HG02970 (cell line): ENCODE data around the gene DLGAP4.
"Not testable (repeated sequence)": the region's sequence is repeated elsewhere in the genome, so short reads cannot be mapped to it uniquely, and the experiment has no call there.

Experiments
- ATAC-seq: cut with Tn5 transposase; IDR thresholded peaks from one replicate; pipeline ENCODE4 v1.9.1; 2021; ENCODE audit warnings: mild to moderate bottlenecking, moderate library complexity, moderate number of reproducible peaks; ENCODE audit not compliant: unreplicated experiment, low FRiP score

The DLGAP4 gene

GRCh38 chr20:36370991-36371790, 65.1 kb downstream of the DLGAP4 start:
- no peak for ATAC-seq

GRCh38 chr20:36372666-36373065, 66.5 kb downstream of the DLGAP4 start:
- ATAC-seq, result no peak

GRCh38 chr20:36373089-36373488, 67.0 kb downstream of the DLGAP4 start:
- no peak for ATAC-seq

GRCh38 chr20:36374995-36375394, 68.9 kb downstream of the DLGAP4 start:
- ATAC-seq, result no peak

- ATAC-seq, result no peak
These were observed 71.5 kb downstream of the DLGAP4 start for GRCh38 chr20:36377348-36378326.

- no peak for ATAC-seq
These were observed 72.5 kb downstream of the DLGAP4 start for GRCh38 chr20:36378686-36379085.

DNA sequence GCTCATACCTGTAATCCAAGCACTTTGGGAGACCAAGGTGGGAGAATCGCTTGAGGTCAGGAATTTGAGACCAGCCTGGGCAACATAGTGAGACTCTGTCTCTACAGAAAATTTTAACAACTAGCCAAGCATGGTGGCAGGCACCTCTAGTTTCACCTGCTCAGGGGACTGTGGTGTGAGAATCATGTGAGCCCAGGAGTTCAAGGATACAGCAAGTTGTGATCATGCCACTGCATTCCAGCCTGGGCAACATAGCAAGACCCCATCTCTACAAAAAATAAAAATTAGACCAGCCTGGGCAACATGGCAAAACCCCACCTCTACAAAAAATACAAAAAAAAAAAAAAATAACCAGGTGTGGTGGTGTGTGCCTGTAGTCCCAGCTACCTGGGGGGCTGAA, 73.8 kb downstream of the DLGAP4 start:
- ATAC-seq, result not testable (repeated sequence)

DNA sequence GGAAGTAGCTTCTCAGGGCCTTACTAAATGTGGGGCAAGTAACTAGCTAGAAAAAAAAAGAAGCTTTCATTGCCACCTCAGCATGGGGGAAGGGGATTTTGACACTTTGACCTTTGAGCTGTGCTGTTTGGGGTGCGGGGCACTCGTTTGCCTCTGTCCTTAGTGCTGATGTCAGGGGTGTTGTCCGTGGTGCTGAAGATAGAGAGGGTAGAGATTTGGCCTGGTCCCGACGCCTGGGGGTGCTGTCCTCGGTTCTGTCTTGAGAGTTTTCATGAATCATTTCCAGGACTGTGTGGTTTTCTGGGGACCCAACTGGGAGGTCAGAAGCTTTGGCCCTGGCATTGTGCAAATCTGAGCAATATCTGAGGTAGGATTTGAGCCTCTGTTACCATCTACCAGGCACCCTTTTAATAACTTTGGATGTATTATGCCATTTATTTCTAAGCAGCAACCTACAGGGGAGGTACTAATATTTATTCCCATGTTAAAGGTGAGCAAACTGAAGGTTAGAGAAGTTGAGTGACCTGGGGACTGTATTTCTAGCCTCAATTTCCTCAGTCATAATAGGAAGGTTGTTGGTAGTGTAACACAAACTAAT, 78.0 kb downstream of the DLGAP4 start:
- ATAC-seq, result no peak

DNA sequence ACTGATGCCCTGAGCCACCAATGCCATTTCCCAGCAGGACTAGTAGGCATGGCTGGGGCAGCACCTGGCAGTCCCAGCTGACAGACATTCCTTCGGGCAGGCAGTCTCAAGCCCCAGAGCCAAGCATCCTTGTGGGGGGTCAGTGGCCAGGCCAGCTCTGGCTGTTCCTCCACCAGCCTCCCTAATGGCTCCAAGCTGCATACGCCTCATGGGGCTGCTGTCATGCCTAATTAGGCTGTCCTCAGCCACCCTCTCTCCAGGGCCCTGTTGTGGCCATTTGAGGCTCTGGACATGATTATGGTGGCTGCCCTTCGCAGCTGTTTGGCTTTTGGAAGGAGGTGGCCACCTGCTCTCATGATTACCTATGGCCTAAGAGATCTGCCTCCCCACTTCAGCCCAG, 79.4 kb downstream of the DLGAP4 start:
- no peak for ATAC-seq

DNA sequence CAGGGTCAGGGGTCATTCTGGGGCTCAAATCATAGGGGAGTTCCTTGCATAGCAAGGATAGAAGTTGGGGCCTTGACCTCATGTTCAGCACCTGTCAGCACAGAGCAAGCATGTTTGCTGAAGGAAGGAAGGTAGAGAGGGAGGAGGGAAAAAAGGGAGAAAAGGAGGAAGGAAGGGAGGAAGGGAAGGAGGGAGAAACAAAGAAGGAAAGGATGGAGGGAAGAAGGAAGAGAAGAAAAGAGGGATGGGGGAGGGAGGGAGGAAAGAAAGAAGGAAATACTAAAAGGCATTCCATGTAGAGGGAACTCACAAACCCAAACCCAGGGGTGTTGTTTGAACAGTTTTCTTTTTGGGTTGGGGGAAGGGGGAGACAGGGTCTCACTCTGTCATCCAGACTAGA, 80.1 kb downstream of the DLGAP4 start:
- ATAC-seq, result no peak

DNA sequence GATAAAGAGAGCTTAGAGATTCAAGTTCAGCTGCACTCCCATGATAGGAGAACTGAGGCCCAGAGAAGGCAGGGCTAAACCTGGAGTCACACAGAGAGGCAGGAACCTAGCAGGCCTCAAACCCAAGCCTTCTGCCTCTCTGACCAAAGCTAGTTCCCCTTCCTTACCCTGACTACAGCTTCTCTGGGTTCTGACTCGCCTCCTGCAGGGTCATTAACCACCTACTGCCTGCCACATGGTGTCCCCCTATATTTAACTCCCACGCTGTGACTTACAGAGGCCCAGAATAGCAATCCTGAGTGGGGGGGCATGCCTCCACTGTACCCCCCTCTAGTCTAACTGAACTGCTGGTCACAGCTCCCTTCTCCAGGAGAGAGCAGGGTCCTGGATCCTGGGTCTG, 84.1 kb downstream of the DLGAP4 start:
- ATAC-seq, result no peak

DNA sequence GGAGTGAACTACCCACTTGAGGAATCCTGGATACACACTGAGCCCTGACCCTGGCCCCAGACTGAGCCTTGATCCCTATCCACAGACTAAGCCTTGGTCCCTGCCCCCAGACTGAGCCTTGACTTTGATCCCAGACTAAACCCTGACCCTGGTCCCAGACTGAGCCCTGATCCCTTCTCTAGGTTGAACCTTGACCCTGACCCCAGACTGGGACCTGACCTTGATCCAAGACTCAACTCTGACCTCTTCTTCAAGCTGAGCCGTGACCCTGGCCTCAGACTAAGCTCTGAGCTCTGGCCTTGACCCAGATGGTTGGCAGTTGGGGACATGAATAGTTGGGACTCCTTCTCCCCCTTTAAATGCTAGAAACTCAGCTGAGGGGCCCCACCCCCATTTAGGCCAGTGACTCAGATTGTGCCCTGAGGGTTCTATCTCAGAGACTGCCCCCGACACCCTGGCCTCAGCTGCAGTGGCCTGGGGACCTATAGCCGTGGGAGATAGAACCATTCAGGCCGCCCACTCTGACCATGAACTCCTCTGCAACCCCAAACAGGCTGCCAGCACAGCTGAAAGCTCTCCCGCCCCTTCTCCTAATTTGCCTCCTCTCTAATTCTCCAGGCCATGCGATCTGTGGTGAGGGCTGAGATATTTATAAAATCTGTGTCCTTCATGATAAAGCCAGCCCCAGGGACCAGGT, 84.7 kb downstream of the DLGAP4 start:
- no peak for ATAC-seq

- ATAC-seq, result no peak
These were observed 85.3 kb downstream of the DLGAP4 start for GRCh38 chr20:36391456-36391855.

- ATAC-seq, result no peak
These were observed 85.8 kb downstream of the DLGAP4 start for GRCh38 chr20:36391955-36392354.

DNA sequence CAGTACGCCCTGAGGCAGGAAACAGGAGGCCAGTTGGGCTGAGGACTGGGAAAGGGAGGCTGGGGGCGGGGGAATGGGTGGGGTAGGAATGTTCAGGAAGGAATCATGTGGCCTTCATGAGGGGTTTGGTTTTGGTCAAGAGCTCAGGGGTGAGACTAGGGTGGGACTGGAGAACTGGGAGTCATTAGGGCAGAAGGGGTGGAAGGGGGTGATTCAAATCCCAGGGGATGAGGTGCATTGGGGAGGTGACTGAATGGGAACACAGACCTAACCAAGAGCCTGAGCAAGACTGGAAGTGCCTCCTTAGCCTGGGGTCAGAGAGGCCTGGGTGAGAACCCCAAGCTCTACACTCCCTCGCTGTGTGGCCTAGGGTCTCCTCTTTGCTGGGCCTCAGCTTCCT, 86.8 kb downstream of the DLGAP4 start:
- no peak for ATAC-seq

DNA sequence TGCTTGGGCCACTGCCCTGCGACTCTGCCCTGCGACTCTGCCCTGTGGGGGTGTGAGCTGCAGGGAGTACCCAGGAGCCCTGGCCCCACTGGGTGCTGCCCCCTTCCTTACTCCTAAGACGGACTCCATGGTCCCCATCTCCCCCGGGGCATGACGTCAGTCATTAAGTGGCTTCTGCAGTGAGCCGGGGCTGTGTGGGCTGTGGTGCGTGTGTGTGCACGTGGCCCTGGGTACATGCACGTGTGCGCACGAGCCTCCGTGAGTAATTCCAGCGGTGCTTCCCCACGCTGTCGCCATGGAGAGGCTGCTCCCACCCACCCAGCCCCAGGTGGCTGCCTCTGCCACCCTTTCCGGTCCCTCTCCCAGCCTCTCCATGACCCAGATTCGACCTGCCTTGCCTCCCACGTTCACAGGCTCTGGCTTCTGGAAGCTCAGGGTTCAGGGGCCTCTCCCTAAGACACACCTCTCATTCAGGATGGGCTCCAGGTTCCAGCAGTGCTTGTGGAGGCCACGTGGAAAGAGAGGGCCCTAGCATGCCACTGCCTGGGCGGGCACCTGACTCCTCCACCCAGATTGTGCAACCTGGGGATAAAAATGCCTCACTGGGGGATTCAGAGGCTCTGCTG, 88.3 kb downstream of the DLGAP4 start:
- ATAC-seq, result no peak

- ATAC-seq, result no peak
These were observed 90.2 kb downstream of the DLGAP4 start for GRCh38 chr20:36396340-36396739.

DNA sequence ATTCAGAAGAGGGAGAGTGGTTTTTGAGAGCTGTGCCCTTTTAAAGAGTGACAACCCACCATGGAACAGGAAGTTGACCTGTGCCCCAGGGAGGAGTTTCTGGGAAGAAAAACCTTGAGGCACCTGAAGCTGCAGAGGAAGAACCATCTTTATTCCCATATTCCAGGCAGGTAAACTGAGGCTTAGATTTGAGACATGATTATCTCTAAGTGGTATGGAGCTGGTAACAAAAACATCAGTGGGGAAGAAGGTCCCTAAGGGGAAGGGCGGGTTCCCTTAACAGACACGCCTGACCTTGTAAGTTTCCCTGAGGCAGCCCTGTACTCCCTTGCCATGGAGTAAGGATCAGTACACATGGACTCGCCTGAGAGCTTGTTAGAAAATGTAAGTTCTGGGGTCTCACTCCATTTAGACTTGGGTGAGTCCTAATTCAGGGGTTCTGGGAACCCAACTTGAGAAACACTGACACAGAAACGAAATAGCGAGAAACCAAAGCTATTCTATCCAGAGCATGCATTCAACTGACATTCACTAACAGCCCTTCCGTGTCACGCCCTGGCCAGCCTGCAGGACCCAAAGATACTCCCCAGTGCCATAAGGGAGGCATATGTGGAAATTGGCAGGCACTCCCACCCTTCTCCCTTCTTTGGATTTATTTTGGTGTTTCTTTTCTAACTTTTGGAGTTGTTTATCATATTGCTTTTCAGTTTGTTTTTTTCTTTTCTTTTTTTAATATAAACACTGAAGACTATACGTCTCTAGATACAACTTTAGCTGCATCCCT, 90.9 kb downstream of the DLGAP4 start:
- no peak for ATAC-seq

DNA sequence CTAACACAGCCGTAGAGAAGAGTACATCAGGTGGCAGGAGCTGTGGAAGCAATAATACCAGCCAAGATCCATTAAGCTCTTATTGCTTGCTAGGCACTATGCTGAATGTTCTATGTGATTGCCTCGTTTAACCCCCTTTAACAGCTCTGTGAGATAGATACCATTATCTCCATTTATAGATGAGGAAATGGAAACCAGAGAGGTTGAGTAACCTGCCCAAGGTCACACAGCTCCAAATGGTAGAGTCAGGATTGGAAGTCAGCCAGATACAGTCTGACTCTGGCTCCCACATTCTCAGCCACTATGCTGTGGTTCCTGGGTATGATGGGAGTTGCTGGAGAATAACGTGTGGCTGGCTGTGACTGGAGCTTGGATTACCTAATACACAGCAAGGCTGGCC, 92.4 kb downstream of the DLGAP4 start:
- no peak for ATAC-seq
